Measurements from ENCODE around the gene SLC9A9. TPM values are rescaled to one million over a fixed set of nuclear protein-coding genes. Genes with fewer than 3 reads are reported as not detected.

SLC9A9 gene
- total and polyA plus RNA-seq, 2 donors (not counting 1 experiment from before 2014, with no cell fraction given): 14.3 to 74.0 TPM

DNA sequence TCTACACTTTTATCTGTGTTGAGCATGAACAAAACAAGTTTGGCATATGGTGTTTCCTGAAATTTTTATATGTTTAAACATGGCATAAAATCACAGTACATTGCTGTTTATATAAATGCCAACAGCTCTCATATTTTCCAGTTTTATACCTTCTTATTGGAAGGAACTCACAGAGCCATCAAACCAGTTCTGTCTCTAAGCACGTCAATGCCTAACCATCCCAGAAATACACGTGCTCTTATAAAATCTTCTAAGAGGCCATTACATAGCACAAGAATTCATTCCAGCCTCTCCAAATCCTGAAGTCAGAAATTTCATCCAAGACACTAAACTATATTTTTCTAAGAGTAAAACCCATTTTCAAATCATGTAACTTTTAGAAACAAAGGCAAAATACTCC, 20.8 kb downstream of the SLC9A9 start:
- no peak for DNase-seq (ENCODE audit: low read depth in 2 of 2)

DNA sequence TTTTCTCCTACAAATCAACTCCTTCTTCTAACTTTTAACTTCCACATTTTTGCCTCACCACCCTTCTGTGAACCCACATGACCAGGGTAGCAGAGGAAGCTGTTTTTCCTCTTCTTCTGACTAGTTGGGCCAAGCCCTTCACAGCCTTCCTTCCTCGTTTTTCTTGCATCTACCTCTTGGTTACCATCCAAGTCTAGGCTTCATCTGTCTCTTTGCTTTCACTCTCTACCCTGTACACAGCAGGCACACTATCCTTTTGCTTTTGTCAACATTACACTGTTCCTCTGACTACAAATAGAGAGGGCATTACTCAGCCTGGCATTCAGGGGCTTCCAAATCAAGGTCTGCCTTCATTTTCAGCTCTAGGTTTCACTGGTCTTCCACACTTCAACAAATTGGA, 22.0 kb downstream of the SLC9A9 start:
- DNase-seq (ENCODE audit: low read depth in 2 of 2): no peak
- Histone ChIP-seq H3K4me3 (replicated peaks in 1 of 4; ENCODE audit: control extremely low read depth in 1 of 4, insufficient read depth in 1 of 4, low read depth in 3 of 4, low read length in 4 of 4) (no peak overlapping the region), H3K4me1 (ENCODE audit: control insufficient read depth, extremely low read depth, insufficient read depth, low read length) (peaks cover 2% of the 10 kb centered on the region)

More for the DNA sequence above, 20.8 kb downstream of the SLC9A9 start:
- Histone ChIP-seq H3K4me2 (ENCODE audit: extremely low read depth, insufficient read depth, low read length) (no peak overlapping the region), H3K4me1 (ENCODE audit: control insufficient read depth, extremely low read depth, insufficient read depth, low read length) (peaks cover 2% of the 10 kb centered on the region), H3K9ac (ENCODE audit: insufficient read depth, low read length) (no peak overlapping the region), H3K4me3 (replicated peaks in 1 of 4; ENCODE audit: control extremely low read depth in 1 of 4, insufficient read depth in 1 of 4, low read depth in 3 of 4, low read length in 4 of 4) (no peak overlapping the region), H3K27me3 (ENCODE audit: control insufficient read depth, insufficient read depth, low read length) (no peaks in the 10 kb centered on the region), H3K79me2 (ENCODE audit: control insufficient read depth, insufficient read depth, low read length) (no peaks in the 10 kb centered on the region), H3K36me3 (ENCODE audit: control insufficient read depth, insufficient read depth, low read length) (no peaks in the 10 kb centered on the region), H4K20me1 (ENCODE audit: control insufficient read depth, extremely low read depth, insufficient read depth, low read length) (no peaks in the 10 kb centered on the region), H2AFZ (ENCODE audit: low read length) (no peak overlapping the region), H3K27ac (ENCODE audit: insufficient read depth, low read length) (no peak overlapping the region), H3K9me3 (ENCODE audit: control insufficient read depth, insufficient read depth, low read depth, low read length) (no peaks in the 10 kb centered on the region)
- TF ChIP-seq EZH2 (IDR thresholded peaks at IDR 0.05; ENCODE audit: low read length, missing control alignments): no peak
- TF ChIP-seq, protein P1, sequence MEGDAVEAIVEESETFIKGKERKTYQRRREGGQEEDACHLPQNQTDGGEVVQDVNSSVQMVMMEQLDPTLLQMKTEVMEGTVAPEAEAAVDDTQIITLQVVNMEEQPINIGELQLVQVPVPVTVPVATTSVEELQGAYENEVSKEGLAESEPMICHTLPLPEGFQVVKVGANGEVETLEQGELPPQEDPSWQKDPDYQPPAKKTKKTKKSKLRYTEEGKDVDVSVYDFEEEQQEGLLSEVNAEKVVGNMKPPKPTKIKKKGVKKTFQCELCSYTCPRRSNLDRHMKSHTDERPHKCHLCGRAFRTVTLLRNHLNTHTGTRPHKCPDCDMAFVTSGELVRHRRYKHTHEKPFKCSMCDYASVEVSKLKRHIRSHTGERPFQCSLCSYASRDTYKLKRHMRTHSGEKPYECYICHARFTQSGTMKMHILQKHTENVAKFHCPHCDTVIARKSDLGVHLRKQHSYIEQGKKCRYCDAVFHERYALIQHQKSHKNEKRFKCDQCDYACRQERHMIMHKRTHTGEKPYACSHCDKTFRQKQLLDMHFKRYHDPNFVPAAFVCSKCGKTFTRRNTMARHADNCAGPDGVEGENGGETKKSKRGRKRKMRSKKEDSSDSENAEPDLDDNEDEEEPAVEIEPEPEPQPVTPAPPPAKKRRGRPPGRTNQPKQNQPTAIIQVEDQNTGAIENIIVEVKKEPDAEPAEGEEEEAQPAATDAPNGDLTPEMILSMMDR (conservative IDR thresholded peaks at IDR 0.05 in 1 of 2, IDR thresholded peaks at IDR 0.05 in 1 of 2; ENCODE audit: low read depth in 1 of 2, low read length in 2 of 2): no peak

DNA sequence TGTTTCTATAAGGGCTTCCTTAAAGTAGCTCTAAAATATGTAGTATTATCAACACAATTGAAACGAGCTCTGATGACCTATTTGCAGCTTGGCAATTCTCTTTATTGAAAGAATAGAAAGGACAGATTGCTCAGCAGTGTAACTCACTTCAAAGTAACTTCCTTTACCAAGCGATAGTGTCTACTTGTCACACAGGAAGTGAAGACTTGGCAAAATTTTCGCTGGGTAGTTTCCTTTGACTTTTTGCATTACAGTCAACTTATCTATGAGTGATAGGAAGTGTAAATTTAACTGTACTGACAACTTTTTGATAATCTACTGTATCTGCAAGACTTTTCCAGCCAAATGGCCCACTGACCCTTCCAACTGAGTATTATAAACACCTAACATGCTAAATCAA, 22.8 kb downstream of the SLC9A9 start:
- H3K4me3 ChIP-seq (replicated peaks in 1 of 4; ENCODE audit: control extremely low read depth in 1 of 4, insufficient read depth in 1 of 4, low read depth in 3 of 4, low read length in 4 of 4): no peak overlapping the region
- H3K4me2 ChIP-seq (ENCODE audit: extremely low read depth, insufficient read depth, low read length): no peak overlapping the region
- no peaks in the 10 kb centered on the region for H3K9me3 ChIP-seq (ENCODE audit: control insufficient read depth, insufficient read depth, low read depth, low read length)
- H3K9ac ChIP-seq (ENCODE audit: insufficient read depth, low read length): no peak overlapping the region
- H3K36me3 ChIP-seq (ENCODE audit: control insufficient read depth, insufficient read depth, low read length): no peaks in the 10 kb centered on the region
- DNase-seq (ENCODE audit: low read depth in 2 of 2): no peak
- H2AFZ ChIP-seq (ENCODE audit: low read length): no peak overlapping the region
- TF ChIP-seq, protein P1 (conservative IDR thresholded peaks at IDR 0.05 in 1 of 2, IDR thresholded peaks at IDR 0.05 in 1 of 2; ENCODE audit: low read depth in 1 of 2, low read length in 2 of 2): no peak
- H3K4me1 ChIP-seq (ENCODE audit: control insufficient read depth, extremely low read depth, insufficient read depth, low read length): no peaks in the 10 kb centered on the region
- no peaks in the 10 kb centered on the region for H3K27me3 ChIP-seq (ENCODE audit: control insufficient read depth, insufficient read depth, low read length)
- H3K27ac ChIP-seq (ENCODE audit: insufficient read depth, low read length): no peak overlapping the region
- H3K79me2 ChIP-seq (ENCODE audit: control insufficient read depth, insufficient read depth, low read length): no peaks in the 10 kb centered on the region
- H4K20me1 ChIP-seq (ENCODE audit: control insufficient read depth, extremely low read depth, insufficient read depth, low read length): no peaks in the 10 kb centered on the region

More for the DNA sequence above, 22.0 kb downstream of the SLC9A9 start:
- Histone ChIP-seq H3K4me2 (ENCODE audit: extremely low read depth, insufficient read depth, low read length) (no peak overlapping the region), H3K9me3 (ENCODE audit: control insufficient read depth, insufficient read depth, low read depth, low read length) (no peaks in the 10 kb centered on the region), H3K36me3 (ENCODE audit: control insufficient read depth, insufficient read depth, low read length) (no peaks in the 10 kb centered on the region), H3K79me2 (ENCODE audit: control insufficient read depth, insufficient read depth, low read length) (no peaks in the 10 kb centered on the region), H4K20me1 (ENCODE audit: control insufficient read depth, extremely low read depth, insufficient read depth, low read length) (no peaks in the 10 kb centered on the region), H2AFZ (ENCODE audit: low read length) (no peak overlapping the region), H3K27me3 (ENCODE audit: control insufficient read depth, insufficient read depth, low read length) (no peaks in the 10 kb centered on the region), H3K9ac (ENCODE audit: insufficient read depth, low read length) (no peak overlapping the region), H3K27ac (ENCODE audit: insufficient read depth, low read length) (no peak overlapping the region)
- TF ChIP-seq, protein P1 (conservative IDR thresholded peaks at IDR 0.05 in 1 of 2, IDR thresholded peaks at IDR 0.05 in 1 of 2; ENCODE audit: low read depth in 1 of 2, low read length in 2 of 2): no peak
- TF ChIP-seq EZH2 (IDR thresholded peaks at IDR 0.05; ENCODE audit: low read length, missing control alignments): no peak

Data from fibroblast of lung (primary cell).